B cell (primary cell): Measurements from ENCODE around the gene VPS26A. TPM values are rescaled to one million over a fixed set of nuclear protein-coding genes. Genes with fewer than 3 reads are reported as not detected.

Experiments used
- ATAC-seq: fragments of 200-7000 bp; cut with Tn5 transposase; one replicate; pipeline ENCODE4 v1.10.0; 2021; ENCODE audit warnings: low read depth, mild to moderate bottlenecking, moderate number of reproducible peaks, moderate library complexity
- CTCF ChIA-PET: fragments of 350-600 bp; sonication (Branson Sonifier 250); formaldehyde crosslinking; loops from one replicate; lab custom pipeline; 2021; ENCODE audit warnings: antibody characterized with exemption, inconsistent platforms; lab: Charles Lee
- POLR2A ChIA-PET: fragments of 350-600 bp; sonication (Branson Sonifier 250); formaldehyde crosslinking; loops from one replicate; lab custom pipeline; 2021; ENCODE audit warnings: antibody characterized with exemption; lab: Charles Lee
- DNase-seq: peaks from one replicate; pipeline ENCODE4 v3.0.0; 2013
- H2AFZ ChIP-seq: 2 replicates; pipeline ENCODE4 v1.6.1; 2012; ENCODE audit warnings: mild to moderate bottlenecking, low read depth, low read length; ENCODE audit not compliant: insufficient read depth, poor library complexity, severe bottlenecking
- H3K27ac ChIP-seq, 2 donors: 1 replicate in 1 of 2; 2 replicates in 1 of 2; pipeline ENCODE4 v1.5.1; 2012 to 2013; ENCODE audit warnings: low read length in 2 of 2, mild to moderate bottlenecking in 2 of 2, moderate library complexity in 1 of 2
- H3K27me3 ChIP-seq, 4 experiments: fragments of 200-600 bp in 1 of 4; sonication (generic) in 1 of 4; replicated peaks in 1 of 4; 1 replicate in 2 of 4; 2 replicates in 2 of 4; pipeline versions ENCODE4 v1.6.1 to v1.7.0; 2013 to 2016; ENCODE audit warnings: low read length in 3 of 4, mild to moderate bottlenecking in 2 of 4, mixed read lengths in 1 of 4, moderate library complexity in 1 of 4; ENCODE audit not compliant: insufficient read depth in 4 of 4, control insufficient read depth in 3 of 4; ENCODE audit errors: control extremely low read depth in 1 of 4
- H3K36me3 ChIP-seq, 2 experiments: replicated peaks in 1 of 2; 1 replicate in 1 of 2; 2 replicates in 1 of 2; pipeline versions ENCODE4 v1.6.1 to v1.7.1; 2013; ENCODE audit warnings: low read length in 1 of 2; ENCODE audit not compliant: insufficient read depth in 2 of 2, control insufficient read depth in 1 of 2; ENCODE audit errors: control extremely low read depth in 1 of 2, extremely low read depth in 1 of 2
- H3K4me1 ChIP-seq, 2 donors: fragments of 200-600 bp in 1 of 2; sonication (generic) in 1 of 2; 1 replicate in 1 of 2; 2 replicates in 1 of 2; pipeline versions ENCODE4 v1.5.1 to v1.6.1; 2013 to 2017; ENCODE audit warnings: low read length in 2 of 2; ENCODE audit not compliant: control insufficient read depth in 2 of 2, insufficient read depth in 2 of 2
- H3K4me2 ChIP-seq: replicated peaks from 2 replicates; pipeline ENCODE3; 2012; ENCODE audit warnings: mild to moderate bottlenecking, low read depth, low read length; ENCODE audit not compliant: poor library complexity, severe bottlenecking
- H3K4me3 ChIP-seq, 5 experiments: fragments of 200-600 bp in 1 of 5; sonication (generic) in 1 of 5; 1 replicate in 3 of 5; 2 replicates in 2 of 5; pipeline versions ENCODE4 v1.5.1 to v1.7.0; 2011 to 2016; ENCODE audit warnings: low read length in 4 of 5, mild to moderate bottlenecking in 4 of 5, low read depth in 2 of 5, control low read depth in 1 of 5, moderate library complexity in 1 of 5; ENCODE audit not compliant: insufficient read depth in 1 of 5; ENCODE audit errors: control extremely low read depth in 1 of 5, extremely low read depth in 1 of 5
- H3K79me2 ChIP-seq: fragments of 200-600 bp; sonication (generic); one replicate; pipeline ENCODE4 v1.6.0; 2016; ENCODE audit warnings: low read length; ENCODE audit not compliant: control insufficient read depth, insufficient read depth
- H3K9ac ChIP-seq: fragments of 200-600 bp; sonication (generic); 2 replicates; pipeline ENCODE4 v1.6.1; 2017; ENCODE audit warnings: mild to moderate bottlenecking, low read length, moderate library complexity
- H3K9me3 ChIP-seq, 3 donors: one replicate each; pipeline versions ENCODE4 v1.6.1 to v1.7.1; 2013; ENCODE audit warnings: low read length in 2 of 3; ENCODE audit not compliant: control insufficient read depth in 2 of 3, insufficient read depth in 1 of 3; ENCODE audit errors: control extremely low read depth in 1 of 3
- H4K20me1 ChIP-seq: 2 replicates; pipeline ENCODE4 v1.6.0; 2012; ENCODE audit warnings: mild to moderate bottlenecking, low read length; ENCODE audit not compliant: insufficient read depth, control insufficient read depth, poor library complexity, severe bottlenecking
- H3K27ac Mint-ChIP-seq: one replicate; pipeline ENCODE4 v1.8.0; 2021; ENCODE audit warnings: mixed read lengths
- H3K27me3 Mint-ChIP-seq: one replicate; pipeline ENCODE4 v1.8.0; 2021; ENCODE audit warnings: mixed read lengths
- H3K4me1 Mint-ChIP-seq: one replicate; pipeline ENCODE4 v1.8.0; 2021; ENCODE audit warnings: mixed read lengths
- H3K4me3 Mint-ChIP-seq: one replicate; pipeline ENCODE4 v1.8.0; 2021; ENCODE audit warnings: mixed read lengths
- H3K9me3 Mint-ChIP-seq: one replicate; pipeline ENCODE4 v1.8.0; 2022; ENCODE audit warnings: mixed read lengths; ENCODE audit not compliant: insufficient read depth
- CTCF ChIP-seq: fragments of 200-600 bp; IDR thresholded peaks from one replicate; pipeline ENCODE4 v1.8.0; 2022; ENCODE audit warnings: antibody characterized with exemption, mild to moderate bottlenecking
- EZH2 ChIP-seq: IDR thresholded peaks from 2 replicates; pipeline ENCODE4 v1.6.1; 2012; ENCODE audit warnings: borderline replicate concordance, low read depth, mild to moderate bottlenecking, moderate library complexity, low read length; ENCODE audit not compliant: insufficient read depth, poor library complexity, severe bottlenecking
- WGBS: methylation state at CpG from one replicate; pipeline ENCODE4 v1.1.5; 2013; ENCODE audit warnings: missing lambda C conversion rate; ENCODE audit not compliant: insufficient coverage; 5-methylcytosine and 5-hydroxymethylcytosine counted together
- intact Hi-C: fragments of 100-400 bp; cut with micrococcal nuclease; formaldehyde crosslinking; loops from one replicate; pipeline ENCODE4 v1.10.0; 2022
- polyA plus RNA-seq: library from polyadenylated mRNA; depleted of rRNA; stranded (reverse); fragments of >200 nt; gene quantifications from 2 replicates; pipeline ENCODE4 v1.2.3, GENCODE V29; 2012
- total RNA-seq, 2 donors: library from RNA; stranded (reverse); fragments of 120-200 nt in 1 of 2; gene quantifications; 1 replicate in 1 of 2; 2 replicates in 1 of 2; pipeline versions ENCODE4 v1.2.3 to v1.2.4, GENCODE V29; 2013 to 2022

Gene VPS26A
- total and polyA plus RNA-seq, 2 donors (not counting 1 experiment from before 2014, with no cell fraction given): 5.0 to 29.9 TPM

GRCh38 chr10:69216577-69217118 is 92.7 kb downstream of the VPS26A start:
- ATAC-seq (no peak), DNase-seq (no peak)
- CTCF ChIA-PET: interaction anchor here (1.4 kb wide), 1 partner anchor 10 kb away, joined by 3 read pairs; no protein-coding TSS in a partner anchor
- intact Hi-C loops: no loop called here
- H3K27me3 Mint-ChIP-seq: peaks cover 12% of the 10 kb centered on the region
- H3K4me3 Mint-ChIP-seq: no peak overlapping the region
- POLR2A ChIA-PET: no interaction called here
- H3K9me3 Mint-ChIP-seq: no peaks in the 10 kb centered on the region
- Histone ChIP-seq H4K20me1 (no peaks in the 10 kb centered on the region), H3K36me3 (no peaks in the 10 kb centered on the region), H3K4me2 (no peak overlapping the region), H3K27me3 (peaks cover 0 to 5% (median 0%) of the 10 kb centered on the region in 4 experiments), H3K9ac (no peak overlapping the region), H3K9me3 (no peaks in the 10 kb centered on the region), H3K79me2 (no peaks in the 10 kb centered on the region), H3K4me3 (no peak overlapping the region), H3K27ac (no peak overlapping the region), H3K4me1 (peaks cover 0 to under 1% of the 10 kb centered on the region in 2 donors), H2AFZ (no peak overlapping the region)
- no peak overlapping the region for H3K27ac Mint-ChIP-seq
- WGBS: 95% methylated on average over 6 of the region's 11 CpGs
- TF ChIP-seq EZH2 (no peak), CTCF (no peak)
- peaks cover 6% of the 10 kb centered on the region for H3K4me1 Mint-ChIP-seq

- no peaks in the 10 kb centered on the region for H4K20me1 ChIP-seq
- peaks cover 9% of the 10 kb centered on the region for H3K4me1 Mint-ChIP-seq
- H3K4me3 Mint-ChIP-seq: no peak overlapping the region
- H3K27me3 Mint-ChIP-seq: peaks cover 12% of the 10 kb centered on the region
- no peaks in the 10 kb centered on the region for H3K36me3 ChIP-seq
- WGBS: no CpG with 5 or more reads among the region's 4 CpGs
- POLR2A ChIA-PET: no interaction called here
- H3K79me2 ChIP-seq: no peaks in the 10 kb centered on the region
- DNase-seq: no peak
- no peaks in the 10 kb centered on the region for H3K9me3 ChIP-seq
- peaks cover 5 to 7% of the 10 kb centered on the region in 2 donors for H3K4me1 ChIP-seq
- intact Hi-C loops: no loop called here
- no peak overlapping the region for H3K27ac ChIP-seq
- no peak overlapping the region for H3K9ac ChIP-seq
- no peak overlapping the region for H2AFZ ChIP-seq
- no peak overlapping the region for H3K4me2 ChIP-seq
- no peak overlapping the region for H3K4me3 ChIP-seq
- H3K27me3 ChIP-seq: peaks cover 0 to 5% (median 0%) of the 10 kb centered on the region in 4 experiments
- TF ChIP-seq EZH2 (no peak), CTCF (no peak)
- H3K9me3 Mint-ChIP-seq: no peaks in the 10 kb centered on the region
- H3K27ac Mint-ChIP-seq: no peak overlapping the region
- ATAC-seq: no peak
- CTCF ChIA-PET: interaction anchor here (1.4 kb wide), 1 partner anchor 10 kb away, joined by 3 read pairs; no protein-coding TSS in a partner anchor
Measured at GRCh38 chr10:69217119-69217754, 93.3 kb downstream of the VPS26A start.
